Mesenchymal stem cell (in vitro differentiated cells and primary cell): Measurements from ENCODE around the gene ABCD3.
A peak's percentile ranks its signal among the peaks of the same experiment; 100 is the strongest.

Source experiments
- DNase-seq: peaks from one replicate; pipeline ENCODE4 v3.0.0-alpha.2; 2013
- H2AFZ ChIP-seq: one replicate; pipeline ENCODE4 v1.6.1; 2013; ENCODE audit warnings: low read depth, mild to moderate bottlenecking, control low read depth, inconsistent platforms, low read length, moderate library complexity
- H2AK5ac ChIP-seq: 2 replicates; pipeline ENCODE4 v1.6.1; 2013; ENCODE audit warnings: low read length, moderate library complexity, mild to moderate bottlenecking, inconsistent platforms; ENCODE audit not compliant: severe bottlenecking
- H2BK120ac ChIP-seq: one replicate; pipeline ENCODE4 v1.6.1; 2013; ENCODE audit warnings: low read depth, mild to moderate bottlenecking, inconsistent platforms, low read length, moderate library complexity
- H2BK12ac ChIP-seq, 2 experiments: one replicate each; pipeline ENCODE4 v1.6.1; 2013; ENCODE audit warnings: inconsistent platforms in 2 of 2, low read length in 2 of 2, mild to moderate bottlenecking in 2 of 2, moderate library complexity in 2 of 2, control low read depth in 1 of 2
- H2BK15ac ChIP-seq: one replicate; pipeline ENCODE4 v1.6.1; 2013; ENCODE audit warnings: mild to moderate bottlenecking, low read depth, inconsistent platforms; ENCODE audit not compliant: poor library complexity, severe bottlenecking
- H2BK5ac ChIP-seq: 2 replicates; pipeline ENCODE4 v1.6.1; 2013; ENCODE audit warnings: low read depth, mild to moderate bottlenecking, low read length, control low read depth, inconsistent platforms; ENCODE audit not compliant: poor library complexity, severe bottlenecking
- H3K14ac ChIP-seq, 2 experiments: one replicate each; pipeline ENCODE4 v1.6.1; 2013; ENCODE audit warnings: inconsistent platforms in 2 of 2, low read length in 2 of 2, control low read depth in 1 of 2, mild to moderate bottlenecking in 1 of 2, moderate library complexity in 1 of 2
- H3K18ac ChIP-seq, 2 experiments: one replicate each; pipeline ENCODE4 v1.6.1; 2013; ENCODE audit warnings: inconsistent platforms in 2 of 2, low read length in 2 of 2, control low read depth in 1 of 2, low read depth in 1 of 2, mild to moderate bottlenecking in 1 of 2
- H3K23ac ChIP-seq, 2 experiments: one replicate each; pipeline ENCODE4 v1.6.1; 2013; ENCODE audit warnings: inconsistent platforms in 2 of 2, low read length in 2 of 2, mild to moderate bottlenecking in 2 of 2, moderate library complexity in 2 of 2, control low read depth in 1 of 2
- H3K27ac ChIP-seq: 2 replicates; pipeline ENCODE4 v1.5.1; 2013; ENCODE audit warnings: mild to moderate bottlenecking, moderate library complexity, low read length, control low read depth, inconsistent platforms; ENCODE audit not compliant: poor library complexity, severe bottlenecking
- H3K27me3 ChIP-seq, 2 experiments: 2 replicates each; pipeline versions ENCODE4 v1.6.1 to v1.7.0; 2013; ENCODE audit warnings: low read length in 2 of 2, mild to moderate bottlenecking in 2 of 2, moderate library complexity in 2 of 2, control low read depth in 1 of 2, inconsistent platforms in 1 of 2; ENCODE audit not compliant: control insufficient read depth in 1 of 2, insufficient read depth in 1 of 2
- H3K36me3 ChIP-seq, 2 experiments: 2 replicates each; pipeline versions ENCODE4 v1.6.1 to v1.7.0; 2013; ENCODE audit warnings: low read length in 2 of 2, control low read depth in 1 of 2, inconsistent platforms in 1 of 2, low read depth in 1 of 2, mild to moderate bottlenecking in 1 of 2; ENCODE audit not compliant: insufficient read depth in 2 of 2, control insufficient read depth in 1 of 2
- H3K4ac ChIP-seq, 2 experiments: one replicate each; pipeline ENCODE4 v1.6.1; 2013; ENCODE audit warnings: inconsistent platforms in 2 of 2, low read length in 2 of 2, mild to moderate bottlenecking in 2 of 2, moderate library complexity in 2 of 2, control low read depth in 1 of 2, low read depth in 1 of 2
- H3K4me1 ChIP-seq: 2 replicates; pipeline ENCODE4 v1.6.1; 2013; ENCODE audit warnings: low read depth, low read length, control low read depth; ENCODE audit not compliant: control insufficient read depth, insufficient read depth
- H3K4me2 ChIP-seq: 2 replicates; pipeline ENCODE4 v1.6.1; 2013; ENCODE audit warnings: low read length, mild to moderate bottlenecking, inconsistent platforms; ENCODE audit not compliant: poor library complexity, severe bottlenecking
- H3K4me3 ChIP-seq, 2 experiments: 2 replicates each; pipeline versions ENCODE4 v1.5.1 to v1.7.0; 2013; ENCODE audit warnings: low read length in 2 of 2, mild to moderate bottlenecking in 2 of 2, control low read depth in 1 of 2, low read depth in 1 of 2; ENCODE audit not compliant: insufficient read depth in 1 of 2
- H3K79me1 ChIP-seq: replicated peaks from 2 replicates; pipeline ENCODE4 v1.6.1; 2013; ENCODE audit warnings: mild to moderate bottlenecking, control low read depth, low read length, inconsistent platforms; ENCODE audit not compliant: poor library complexity, severe bottlenecking
- H3K9ac ChIP-seq: 2 replicates; pipeline ENCODE4 v1.7.0; 2013; ENCODE audit warnings: mild to moderate bottlenecking, low read length, moderate library complexity
- H3K9me3 ChIP-seq: 2 replicates; pipeline ENCODE4 v1.7.0; 2013; ENCODE audit warnings: mild to moderate bottlenecking, low read length; ENCODE audit not compliant: control insufficient read depth
- H4K8ac ChIP-seq: one replicate; pipeline ENCODE4 v1.6.1; 2013; ENCODE audit warnings: inconsistent platforms, mild to moderate bottlenecking, low read length, moderate library complexity
- H4K91ac ChIP-seq: one replicate; pipeline ENCODE4 v1.6.1; 2013; ENCODE audit warnings: mild to moderate bottlenecking, low read length, inconsistent platforms
- WGBS: methylation state at CpG from one replicate; pipeline ENCODE4 v1.1.7; 2013; ENCODE audit warnings: mixed read lengths; 5-methylcytosine and 5-hydroxymethylcytosine counted together

Gene ABCD3

GRCh38 chr1:94479682-94480081, 61.5 kb downstream of the ABCD3 start:
- peaks cover 5% of the 10 kb centered on the region for H3K79me1 ChIP-seq

GRCh38 chr1:94481473-94481933, 63.3 kb downstream of the ABCD3 start:
- no peak overlapping the region for H4K8ac ChIP-seq
- no peak overlapping the region for H3K14ac ChIP-seq
- H3K18ac ChIP-seq: no peak overlapping the region
- no peak overlapping the region for H2AFZ ChIP-seq
- no peak overlapping the region for H2BK5ac ChIP-seq
- peak overlapping the region; percentile 42 for H3K9ac ChIP-seq
- 4% methylated on average over 4 of the region's 4 CpGs for WGBS
- H3K4me2 ChIP-seq: no peak overlapping the region
- H3K27me3 ChIP-seq: no peaks in the 10 kb centered on the region
- H3K4ac ChIP-seq: no peak overlapping the region
- no peaks in the 10 kb centered on the region for H3K4me1 ChIP-seq
- no peak overlapping the region for H2BK120ac ChIP-seq
- H3K79me1 ChIP-seq: peaks cover 5% of the 10 kb centered on the region
- H3K9me3 ChIP-seq: no peaks in the 10 kb centered on the region
- H4K91ac ChIP-seq: no peak overlapping the region
- no peak overlapping the region for H3K4me3 ChIP-seq
- no peak overlapping the region for H2AK5ac ChIP-seq
- no peak overlapping the region for H2BK15ac ChIP-seq
- peaks cover 0 to 26% of the 10 kb centered on the region in 2 experiments for H3K36me3 ChIP-seq
- H3K27ac ChIP-seq: no peak overlapping the region
- H3K23ac ChIP-seq: no peak overlapping the region
- H2BK12ac ChIP-seq: no peak overlapping the region
- DNase-seq: peak; percentile 78

More at GRCh38 chr1:94479682-94480081, 61.5 kb downstream of the ABCD3 start:
- Histone ChIP-seq H3K36me3 (peaks cover 0 to 26% of the 10 kb centered on the region in 2 experiments), H3K18ac (no peak overlapping the region), H3K4me3 (no peak overlapping the region), H3K4ac (no peak overlapping the region), H2AFZ (no peak overlapping the region), H2AK5ac (no peak overlapping the region), H3K9ac (no peak overlapping the region), H2BK120ac (no peak overlapping the region), H3K23ac (no peak overlapping the region), H3K27ac (no peak overlapping the region), H3K9me3 (no peaks in the 10 kb centered on the region), H4K8ac (no peak overlapping the region), H2BK12ac (no peak overlapping the region), H3K4me2 (no peak overlapping the region), H3K27me3 (no peaks in the 10 kb centered on the region), H4K91ac (no peak overlapping the region), H3K14ac (no peak overlapping the region), H2BK5ac (no peak overlapping the region), H3K4me1 (no peaks in the 10 kb centered on the region), H2BK15ac (no peak overlapping the region)
- WGBS: 92% methylated on average over 3 of the region's 3 CpGs
- DNase-seq: no peak

GRCh38 chr1:94486990-94487389, 68.8 kb downstream of the ABCD3 start:
- Histone ChIP-seq H2BK15ac (no peak overlapping the region), H2BK12ac (no peak overlapping the region), H2AK5ac (no peak overlapping the region), H3K9ac (no peak overlapping the region), H2AFZ (no peak overlapping the region), H3K27ac (no peak overlapping the region), H3K4ac (no peak overlapping the region), H3K79me1 (peaks cover 6% of the 10 kb centered on the region), H3K4me2 (no peak overlapping the region), H3K14ac (no peak overlapping the region), H4K8ac (no peak overlapping the region), H3K36me3 (peaks cover 0 to 50% of the 10 kb centered on the region in 2 experiments), H3K23ac (no peak overlapping the region), H3K18ac (peak overlapping the region in 1 of 2 experiments; percentile 8), H3K27me3 (no peaks in the 10 kb centered on the region), H2BK5ac (no peak overlapping the region), H2BK120ac (no peak overlapping the region), H3K9me3 (no peaks in the 10 kb centered on the region), H4K91ac (no peak overlapping the region), H3K4me1 (no peaks in the 10 kb centered on the region), H3K4me3 (no peak overlapping the region)
- no peak for DNase-seq
- 95% methylated on average over 3 of the region's 5 CpGs for whole genome bisulfite sequencing

GRCh38 chr1:94490556-94490955, 72.4 kb downstream of the ABCD3 start:
- no CpG with 5 or more reads among the region's 2 CpGs for WGBS
- H4K91ac ChIP-seq: no peak overlapping the region
- H2BK120ac ChIP-seq: no peak overlapping the region

More at GRCh38 chr1:94490556-94490955, 72.4 kb downstream of the ABCD3 start:
- H3K79me1 ChIP-seq: peaks cover 3% of the 10 kb centered on the region
- no peak overlapping the region for H3K14ac ChIP-seq
- no peaks in the 10 kb centered on the region for H3K4me1 ChIP-seq
- no peak overlapping the region for H2BK12ac ChIP-seq
- no peak overlapping the region for H2AFZ ChIP-seq
- H4K8ac ChIP-seq: no peak overlapping the region
- H3K9ac ChIP-seq: no peak overlapping the region
- H3K4ac ChIP-seq: no peak overlapping the region
- H3K9me3 ChIP-seq: no peaks in the 10 kb centered on the region
- peaks cover 0 to 51% of the 10 kb centered on the region in 2 experiments for H3K36me3 ChIP-seq
- H2BK15ac ChIP-seq: no peak overlapping the region
- no peak overlapping the region for H3K4me2 ChIP-seq
- no peak overlapping the region for H2AK5ac ChIP-seq
- H3K4me3 ChIP-seq: no peak overlapping the region
- H3K18ac ChIP-seq: no peak overlapping the region
- H2BK5ac ChIP-seq: no peak overlapping the region
- H3K27ac ChIP-seq: no peak overlapping the region
- DNase-seq: no peak
- no peak overlapping the region for H3K23ac ChIP-seq
- H3K27me3 ChIP-seq: no peaks in the 10 kb centered on the region
